ENCODE data around the gene EDN2.

Gene EDN2

GRCh38 chr1:41473738-41474362, 10.6 kb downstream of the EDN2 start:
- TF ChIP-seq CTCF (IDR thresholded peaks at IDR 0.05; ENCODE audit: borderline replicate concordance, insufficient read depth, low read depth, low read length): no peak

DNA sequence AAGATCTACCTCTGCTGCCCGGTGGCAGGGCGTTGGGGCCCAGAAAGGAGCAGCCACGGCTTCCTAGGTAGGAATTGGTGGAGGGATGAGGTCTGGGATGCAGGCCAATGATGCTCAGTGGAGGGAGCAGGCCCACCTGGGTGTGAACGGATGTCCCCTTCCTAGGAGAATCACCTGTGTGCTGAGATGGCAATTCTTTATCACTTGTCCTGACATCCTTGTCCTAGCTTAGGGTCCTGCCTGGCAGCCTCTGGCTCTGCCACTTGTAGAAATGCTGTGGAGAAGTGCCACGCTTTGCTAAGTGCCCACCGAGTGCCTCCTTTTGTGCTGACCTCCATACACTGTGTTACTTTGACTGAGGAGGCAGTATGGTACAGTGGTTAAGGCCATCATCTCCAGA, 12.8 kb downstream of the EDN2 start:
- no peak for TF ChIP-seq CTCF (IDR thresholded peaks at IDR 0.05; ENCODE audit: borderline replicate concordance, insufficient read depth, low read depth, low read length)
- H3K4me3 ChIP-seq (ENCODE audit: low read depth, low read length): no peak overlapping the region

More at GRCh38 chr1:41473738-41474362, 10.6 kb downstream of the EDN2 start:
- no peak overlapping the region for H3K4me3 ChIP-seq (ENCODE audit: low read depth, low read length)

GRCh38 chr1:41469706-41470105, 14.8 kb downstream of the EDN2 start:
- TF ChIP-seq CTCF (IDR thresholded peaks at IDR 0.05; ENCODE audit: borderline replicate concordance, insufficient read depth, low read depth, low read length): no peak
- no peak overlapping the region for H3K4me3 ChIP-seq (ENCODE audit: low read depth, low read length)

DNA sequence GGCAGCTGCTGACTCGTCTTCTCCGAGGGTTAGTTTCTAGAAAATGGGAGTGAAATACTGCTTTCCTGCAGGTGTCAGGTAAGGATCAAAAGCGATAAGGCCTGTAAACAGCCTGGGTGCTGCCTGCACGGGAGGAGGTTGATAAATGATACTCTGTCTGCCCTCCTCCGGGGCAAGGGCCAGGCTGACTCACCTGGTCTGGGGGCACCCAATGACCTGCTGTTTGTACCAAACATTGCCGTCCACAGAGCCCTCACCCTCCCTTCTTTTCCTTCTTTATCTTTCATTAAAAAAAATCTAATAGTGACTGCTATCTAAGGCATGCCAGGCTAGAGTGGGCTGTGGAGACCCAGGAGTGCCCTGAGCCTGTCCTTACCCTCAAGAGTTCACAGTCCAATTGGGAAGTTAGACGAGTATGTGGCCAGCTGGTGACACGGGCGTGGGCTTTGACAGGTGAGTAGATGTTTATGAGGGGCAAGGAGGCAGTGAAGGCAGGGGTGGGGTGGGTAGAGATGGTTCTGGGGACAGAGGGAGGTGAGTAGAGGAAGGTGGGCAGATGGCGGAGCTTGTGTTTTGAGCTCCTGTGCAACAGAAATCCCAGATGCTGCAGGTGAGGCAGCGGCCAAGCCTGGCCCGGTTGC, 16.2 kb downstream of the EDN2 start:
- H3K4me3 ChIP-seq (ENCODE audit: low read depth, low read length): no peak overlapping the region
- no peak for TF ChIP-seq CTCF (IDR thresholded peaks at IDR 0.05; ENCODE audit: borderline replicate concordance, insufficient read depth, low read depth, low read length)

DNA sequence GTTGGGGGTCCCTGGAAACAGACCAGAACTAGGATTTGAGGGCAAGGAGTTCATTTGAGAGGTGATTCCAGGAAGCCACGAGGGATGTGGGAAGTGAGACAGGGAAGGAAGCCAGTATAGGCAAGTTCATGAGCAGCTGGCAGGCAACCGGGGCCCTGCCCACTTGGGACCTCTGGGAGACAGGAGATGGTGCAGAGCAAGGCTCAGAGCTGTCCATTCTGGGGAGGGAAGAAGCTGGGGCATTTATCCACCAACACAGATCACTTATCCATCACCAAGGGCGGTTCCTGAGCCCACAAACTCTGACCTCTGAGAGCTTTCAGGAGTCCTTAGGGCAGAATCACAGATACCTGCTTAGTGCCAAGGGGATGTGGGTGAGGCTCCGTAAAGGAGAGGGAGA, 16.8 kb downstream of the EDN2 start:
- H3K4me3 ChIP-seq (ENCODE audit: low read depth, low read length): no peak overlapping the region
- no peak for TF ChIP-seq CTCF (IDR thresholded peaks at IDR 0.05; ENCODE audit: borderline replicate concordance, insufficient read depth, low read depth, low read length)

GRCh38 chr1:41466146-41466545, 18.3 kb downstream of the EDN2 start:
- H3K4me3 ChIP-seq (ENCODE audit: low read depth, low read length): no peak overlapping the region

More at GRCh38 chr1:41466146-41466545, 18.3 kb downstream of the EDN2 start:
- TF ChIP-seq CTCF (IDR thresholded peaks at IDR 0.05; ENCODE audit: borderline replicate concordance, insufficient read depth, low read depth, low read length): no peak
